ENCODE measurements around the gene EFL1. TPM values are rescaled to one million over a fixed set of nuclear protein-coding genes. Genes with fewer than 3 reads are reported as not detected.

EFL1 gene
- total and polyA plus RNA-seq, 2 experiments from 2014 or later: 15.4 to 46.4 TPM

- TF ChIP-seq REST (IDR thresholded peaks at IDR 0.05; ENCODE audit: unreplicated experiment): no peak
- no peak for TF ChIP-seq EZH2 (IDR thresholded peaks at IDR 0.05; ENCODE audit: low read depth, unreplicated experiment)
- TF ChIP-seq CREB1 (CRISPR knock-in tag; IDR thresholded peaks at IDR 0.05; ENCODE audit: low read depth): no peak
- TF ChIP-seq NANOG (IDR thresholded peaks at IDR 0.05; ENCODE audit: borderline replicate concordance): no peak
- no peak for TF ChIP-seq ZNF462 (CRISPR knock-in tag; IDR thresholded peaks at IDR 0.05)
- no peak for TF ChIP-seq STAT1 (IDR thresholded peaks at IDR 0.05; ENCODE audit: unreplicated experiment)
- TF ChIP-seq ZNF331 (CRISPR knock-in tag; IDR thresholded peaks at IDR 0.05; ENCODE audit: low read depth): no peak
These were observed 136.2 kb downstream of the EFL1 start (continued) for GRCh38 chr15:82126346-82126745.

Measured in GM23338 (cell line).